Cardiac muscle cell (in vitro differentiated cells and primary cell): ENCODE measurements around the gene PLEKHH2. TPM values are rescaled to one million over a fixed set of nuclear protein-coding genes. Genes with fewer than 3 reads are reported as not detected.

Experiments used
- DNase-seq, 2 donors: peaks; one replicate each; pipeline versions ENCODE4 v3.0.0 to v3.0.0-alpha.2; 2010 to 2017; ENCODE audit warnings: low read depth in 1 of 2, low spot score in 1 of 2
- H3K27ac ChIP-seq: fragments of 200-600 bp; sonication (generic); 2 replicates; pipeline ENCODE4 v1.5.1; 2016
- H3K27me3 ChIP-seq: fragments of 200-600 bp; sonication (generic); 2 replicates; pipeline ENCODE4 v1.6.0; 2016; ENCODE audit warnings: control low read depth
- H3K36me3 ChIP-seq: fragments of 200-600 bp; sonication (generic); 2 replicates; pipeline ENCODE4 v1.5.1; 2016; ENCODE audit warnings: control low read depth
- H3K4me1 ChIP-seq: fragments of 200-600 bp; sonication (generic); 2 replicates; pipeline ENCODE4 v1.8.1; 2017; ENCODE audit warnings: low read depth, mild to moderate bottlenecking, mixed run types
- H3K4me3 ChIP-seq: fragments of 200-600 bp; sonication (generic); 2 replicates; pipeline ENCODE4 v1.5.1; 2016; ENCODE audit warnings: mild to moderate bottlenecking
- H3K9me3 ChIP-seq: fragments of 200-600 bp; sonication (generic); 2 replicates; pipeline ENCODE4 v1.5.1; 2017; ENCODE audit warnings: low read depth, mild to moderate bottlenecking, control low read depth
- polyA plus RNA-seq: library from polyadenylated mRNA; unstranded; fragments of >200 nt; fragmentation: Nextera tagmentation; extraction: Ambion mirVana; gene quantifications from 2 replicates; pipeline ENCODE4 v1.2.1, GENCODE V29; 2016
- total RNA-seq: library from RNA; depleted of rRNA; stranded (reverse); fragments of >200 nt; gene quantifications from 2 replicates; pipeline ENCODE4 v1.2.3, GENCODE V29; 2016
- TF ChIP-seq, protein P1 (sequence below): IDR thresholded peaks from 2 replicates; pipeline ENCODE4 v1.5.1; 2012; ENCODE audit warnings: low read depth, mild to moderate bottlenecking, low read length

The PLEKHH2 gene
- total and polyA plus RNA-seq, 2 experiments from 2014 or later: 0.31 to 1.0 TPM

- H3K27ac ChIP-seq: no peak overlapping the region
- no peaks in the 10 kb centered on the region for H3K27me3 ChIP-seq
- H3K9me3 ChIP-seq: no peaks in the 10 kb centered on the region
- TF ChIP-seq, protein P1, sequence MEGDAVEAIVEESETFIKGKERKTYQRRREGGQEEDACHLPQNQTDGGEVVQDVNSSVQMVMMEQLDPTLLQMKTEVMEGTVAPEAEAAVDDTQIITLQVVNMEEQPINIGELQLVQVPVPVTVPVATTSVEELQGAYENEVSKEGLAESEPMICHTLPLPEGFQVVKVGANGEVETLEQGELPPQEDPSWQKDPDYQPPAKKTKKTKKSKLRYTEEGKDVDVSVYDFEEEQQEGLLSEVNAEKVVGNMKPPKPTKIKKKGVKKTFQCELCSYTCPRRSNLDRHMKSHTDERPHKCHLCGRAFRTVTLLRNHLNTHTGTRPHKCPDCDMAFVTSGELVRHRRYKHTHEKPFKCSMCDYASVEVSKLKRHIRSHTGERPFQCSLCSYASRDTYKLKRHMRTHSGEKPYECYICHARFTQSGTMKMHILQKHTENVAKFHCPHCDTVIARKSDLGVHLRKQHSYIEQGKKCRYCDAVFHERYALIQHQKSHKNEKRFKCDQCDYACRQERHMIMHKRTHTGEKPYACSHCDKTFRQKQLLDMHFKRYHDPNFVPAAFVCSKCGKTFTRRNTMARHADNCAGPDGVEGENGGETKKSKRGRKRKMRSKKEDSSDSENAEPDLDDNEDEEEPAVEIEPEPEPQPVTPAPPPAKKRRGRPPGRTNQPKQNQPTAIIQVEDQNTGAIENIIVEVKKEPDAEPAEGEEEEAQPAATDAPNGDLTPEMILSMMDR: no peak
- no peak for DNase-seq
- no peaks in the 10 kb centered on the region for H3K36me3 ChIP-seq
- H3K4me1 ChIP-seq: peaks cover 8% of the 10 kb centered on the region
- no peak overlapping the region for H3K4me3 ChIP-seq
These were observed 100.8 kb downstream of the PLEKHH2 start for GRCh38 chr2:43737855-43738254.

DNA sequence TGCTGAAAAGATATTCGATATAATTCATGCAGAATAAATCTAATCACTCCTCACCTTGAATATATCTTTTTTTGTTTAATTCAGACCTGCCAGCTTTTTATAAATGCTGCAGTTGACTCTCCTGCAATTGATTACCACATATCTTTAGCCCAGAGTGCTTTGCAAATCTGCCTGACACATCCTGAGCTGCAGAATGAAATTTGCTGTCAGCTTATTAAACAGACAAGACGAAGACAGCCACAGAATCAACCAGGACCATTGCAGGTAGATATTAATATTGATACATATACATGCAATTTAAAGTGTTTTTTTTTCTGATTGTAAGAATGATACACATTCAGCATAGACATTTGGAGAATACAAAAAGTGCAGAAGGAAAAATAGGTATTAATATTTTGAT, 101.2 kb downstream of the PLEKHH2 start:
- peaks cover 8% of the 10 kb centered on the region for H3K4me1 ChIP-seq
- no peak overlapping the region for H3K27ac ChIP-seq
- TF ChIP-seq, protein P1: no peak
- no peak for DNase-seq
- no peak overlapping the region for H3K4me3 ChIP-seq
- no peaks in the 10 kb centered on the region for H3K9me3 ChIP-seq
- no peaks in the 10 kb centered on the region for H3K36me3 ChIP-seq
- H3K27me3 ChIP-seq: no peaks in the 10 kb centered on the region

- H3K4me1 ChIP-seq: peaks cover 8% of the 10 kb centered on the region
These were observed 106.6 kb downstream of the PLEKHH2 start for GRCh38 chr2:43743706-43744105.

GRCh38 chr2:43745457-43745856, 108.4 kb downstream of the PLEKHH2 start:
- DNase-seq: peak in 1 of 2 donors; percentile 78
- peaks cover 8% of the 10 kb centered on the region for H3K4me1 ChIP-seq
- no peaks in the 10 kb centered on the region for H3K27me3 ChIP-seq
- H3K4me3 ChIP-seq: no peak overlapping the region
- no peaks in the 10 kb centered on the region for H3K9me3 ChIP-seq
- no peaks in the 10 kb centered on the region for H3K36me3 ChIP-seq
- no peak overlapping the region for H3K27ac ChIP-seq
- TF ChIP-seq, protein P1: no peak

More at GRCh38 chr2:43743706-43744105, 106.6 kb downstream of the PLEKHH2 start:
- Histone ChIP-seq H3K27ac (no peak overlapping the region), H3K9me3 (no peaks in the 10 kb centered on the region), H3K27me3 (no peaks in the 10 kb centered on the region), H3K4me3 (no peak overlapping the region), H3K36me3 (no peaks in the 10 kb centered on the region)
- DNase-seq: no peak
- TF ChIP-seq, protein P1: no peak

DNA sequence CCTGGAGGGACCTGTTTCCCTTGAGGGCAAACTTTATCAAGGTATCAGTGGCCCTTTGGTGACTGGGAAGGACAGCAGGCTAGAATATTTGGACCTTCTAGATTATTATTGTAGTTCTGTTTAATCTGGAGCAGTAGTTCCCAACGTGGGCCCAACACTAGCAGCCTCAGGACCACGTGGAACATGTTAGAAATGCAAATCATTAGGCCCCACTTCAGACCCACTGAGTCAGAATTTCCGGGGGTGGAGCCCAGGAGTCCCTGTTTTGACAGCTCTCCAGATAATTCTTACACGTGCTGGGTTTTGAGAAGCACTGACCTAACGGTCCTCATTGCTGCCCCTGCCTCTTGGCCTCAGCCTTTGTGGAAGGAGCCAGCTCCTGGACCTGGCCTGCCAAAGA, 111.3 kb downstream of the PLEKHH2 start:
- Histone ChIP-seq H3K36me3 (no peaks in the 10 kb centered on the region), H3K27me3 (no peaks in the 10 kb centered on the region), H3K4me3 (no peak overlapping the region), H3K4me1 (no peaks in the 10 kb centered on the region), H3K9me3 (no peaks in the 10 kb centered on the region), H3K27ac (no peak overlapping the region)
- no peak for DNase-seq
- TF ChIP-seq, protein P1: no peak

- H3K36me3 ChIP-seq: no peaks in the 10 kb centered on the region
- H3K9me3 ChIP-seq: no peaks in the 10 kb centered on the region
- H3K4me3 ChIP-seq: no peak overlapping the region
- H3K27ac ChIP-seq: no peak overlapping the region
- no peak for DNase-seq
- no peaks in the 10 kb centered on the region for H3K27me3 ChIP-seq
- TF ChIP-seq, protein P1: no peak
- no peaks in the 10 kb centered on the region for H3K4me1 ChIP-seq
These were observed 112.5 kb downstream of the PLEKHH2 start for GRCh38 chr2:43749583-43749982.
